ENCODE results near the gene FOXP1. TPM values are rescaled to one million over a fixed set of nuclear protein-coding genes. Genes with fewer than 3 reads are reported as not detected.

Gene FOXP1
- total RNA-seq, 1 experiment from 2014 or later = 334 TPM

- Histone ChIP-seq H3K9me3 (ENCODE audit: low read length) (no peaks in the 10 kb centered on the region), H2AFZ (ENCODE audit: low read length) (no peak overlapping the region), H3K4me1 (ENCODE audit: low read length) (peaks cover 32% of the 10 kb centered on the region), H4K20me1 (ENCODE audit: insufficient read depth, low read depth, low read length) (0 out of 2 replicates have a peak, but pooled peaks cover 4% of the 10 kb centered on the region), H3K4me3 (ENCODE audit: low read length) (no peak overlapping the region), H3K9me2 (replicated peaks; ENCODE audit: insufficient read depth, low read length) (no peaks in the 10 kb centered on the region), H3K27me3 (ENCODE audit: low read length) (no peaks in the 10 kb centered on the region), H3K27ac (ENCODE audit: low read length) (no peak overlapping the region), H3K9ac (ENCODE audit: low read length) (no peak overlapping the region), H3K36me3 (ENCODE audit: insufficient read depth, low read length) (peaks cover 10% of the 10 kb centered on the region; the same call in 1 of the 2 replicates), H3K4me2 (ENCODE audit: low read depth, low read length, poor library complexity, severe bottlenecking) (no peak overlapping the region), H3K79me2 (ENCODE audit: low read length) (peaks cover 96% of the 10 kb centered on the region)
- no peak for DNase-seq
Observed at GRCh38 chr3:71503525-71504249, 79.8 kb downstream of the FOXP1 start.

GRCh38 chr3:71502066-71502625, 81.4 kb downstream of the FOXP1 start:
- Histone ChIP-seq H2AFZ (ENCODE audit: low read length) (no peak overlapping the region), H3K36me3 (ENCODE audit: insufficient read depth, low read length) (peaks cover 10% of the 10 kb centered on the region; the same call in 1 of the 2 replicates), H3K27ac (ENCODE audit: low read length) (no peak overlapping the region), H4K20me1 (ENCODE audit: insufficient read depth, low read depth, low read length) (0 out of 2 replicates have a peak, but pooled peaks cover 4% of the 10 kb centered on the region), H3K4me1 (ENCODE audit: low read length) (peaks cover 44% of the 10 kb centered on the region), H3K79me2 (ENCODE audit: low read length) (peaks cover 98% of the 10 kb centered on the region), H3K4me3 (ENCODE audit: low read length) (no peak overlapping the region), H3K9ac (ENCODE audit: low read length) (no peak overlapping the region), H3K4me2 (ENCODE audit: low read depth, low read length, poor library complexity, severe bottlenecking) (no peak overlapping the region), H3K9me3 (ENCODE audit: low read length) (no peaks in the 10 kb centered on the region), H3K9me2 (replicated peaks; ENCODE audit: insufficient read depth, low read length) (no peaks in the 10 kb centered on the region), H3K27me3 (ENCODE audit: low read length) (no peaks in the 10 kb centered on the region)
- DNase-seq = no peak

DNA sequence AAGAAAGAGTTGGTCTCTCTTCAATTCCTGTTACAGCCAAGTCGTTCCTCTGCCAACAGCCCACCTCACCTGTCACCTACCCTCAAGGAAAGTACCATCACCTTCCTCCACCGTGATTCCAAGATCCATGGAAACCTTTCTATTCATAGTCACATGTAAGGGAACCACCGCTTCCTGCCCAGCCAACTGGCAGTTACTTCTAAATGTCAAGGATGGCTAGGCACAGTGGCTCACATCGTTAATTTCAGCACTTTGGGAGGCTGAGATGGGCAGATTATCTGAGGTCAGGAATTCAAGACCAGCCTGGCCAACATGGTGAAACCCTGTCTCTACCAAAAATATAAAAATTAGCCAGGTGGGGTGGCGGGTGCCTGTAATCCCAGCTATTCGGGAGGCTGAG, 82.8 kb downstream of the FOXP1 start:
- Histone ChIP-seq H3K27ac (ENCODE audit: low read length) (peak overlapping the region; percentile 22; the same call in 1 of the 2 replicates), H3K4me2 (ENCODE audit: low read depth, low read length, poor library complexity, severe bottlenecking) (no peak overlapping the region), H3K79me2 (ENCODE audit: low read length) (peaks cover 98% of the 10 kb centered on the region), H4K20me1 (ENCODE audit: insufficient read depth, low read depth, low read length) (no peaks in the 10 kb centered on the region), H3K9me3 (ENCODE audit: low read length) (no peaks in the 10 kb centered on the region), H2AFZ (ENCODE audit: low read length) (no peak overlapping the region), H3K9ac (ENCODE audit: low read length) (no peak overlapping the region), H3K27me3 (ENCODE audit: low read length) (no peaks in the 10 kb centered on the region), H3K9me2 (replicated peaks; ENCODE audit: insufficient read depth, low read length) (no peaks in the 10 kb centered on the region), H3K36me3 (ENCODE audit: insufficient read depth, low read length) (peaks cover 20% of the 10 kb centered on the region; the same call in 1 of the 2 replicates), H3K4me3 (ENCODE audit: low read length) (no peak overlapping the region), H3K4me1 (ENCODE audit: low read length) (peaks cover 52% of the 10 kb centered on the region)
- DNase-seq = no peak

- H3K27me3 ChIP-seq (ENCODE audit: low read length) = no peaks in the 10 kb centered on the region
- no peak overlapping the region for H2AFZ ChIP-seq (ENCODE audit: low read length)
- H3K4me3 ChIP-seq (ENCODE audit: low read length) = no peak overlapping the region
- peaks cover 100% of the 10 kb centered on the region for H3K79me2 ChIP-seq (ENCODE audit: low read length)
- peaks cover 33% of the 10 kb centered on the region for H3K36me3 ChIP-seq (ENCODE audit: insufficient read depth, low read length)
- no peak overlapping the region for H3K4me2 ChIP-seq (ENCODE audit: low read depth, low read length, poor library complexity, severe bottlenecking)
- no peaks in the 10 kb centered on the region for H3K9me3 ChIP-seq (ENCODE audit: low read length)
- peaks cover 62% of the 10 kb centered on the region for H3K4me1 ChIP-seq (ENCODE audit: low read length)
- no peak overlapping the region for H3K9ac ChIP-seq (ENCODE audit: low read length)
- DNase-seq = no peak
- no peak overlapping the region for H3K27ac ChIP-seq (ENCODE audit: low read length)
- H3K9me2 ChIP-seq (replicated peaks; ENCODE audit: insufficient read depth, low read length) = no peaks in the 10 kb centered on the region
- H4K20me1 ChIP-seq (ENCODE audit: insufficient read depth, low read depth, low read length) = no peaks in the 10 kb centered on the region
Observed at GRCh38 chr3:71499227-71499876, 84.2 kb downstream of the FOXP1 start.

DNA sequence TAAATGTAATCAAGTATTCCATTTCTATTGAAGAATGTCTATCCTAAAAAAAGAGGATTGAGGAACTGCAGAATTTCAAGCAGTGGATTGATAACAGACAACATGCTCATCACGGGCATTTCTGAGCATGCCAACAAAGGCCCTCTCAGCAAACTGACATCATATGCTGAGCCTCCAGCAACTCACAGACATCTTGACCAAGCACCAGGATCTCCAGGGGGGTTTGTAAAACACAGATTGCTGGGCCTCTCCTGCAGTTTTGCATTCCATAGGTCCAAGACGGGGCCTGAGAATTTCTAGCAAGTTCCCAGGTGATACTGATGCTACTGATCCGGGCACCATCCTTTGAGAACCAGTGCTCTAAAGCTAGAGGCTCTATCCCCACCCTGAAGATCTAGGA, 85.0 kb downstream of the FOXP1 start:
- no peak for DNase-seq
- H3K9ac ChIP-seq (ENCODE audit: low read length) = no peak overlapping the region
- peaks cover 36% of the 10 kb centered on the region for H3K36me3 ChIP-seq (ENCODE audit: insufficient read depth, low read length)
- no peaks in the 10 kb centered on the region for H3K27me3 ChIP-seq (ENCODE audit: low read length)
- H3K27ac ChIP-seq (ENCODE audit: low read length) = no peak overlapping the region
- H3K4me3 ChIP-seq (ENCODE audit: low read length) = no peak overlapping the region
- H3K4me2 ChIP-seq (ENCODE audit: low read depth, low read length, poor library complexity, severe bottlenecking) = no peak overlapping the region
- peaks cover 98% of the 10 kb centered on the region for H3K79me2 ChIP-seq (ENCODE audit: low read length)
- no peaks in the 10 kb centered on the region for H3K9me3 ChIP-seq (ENCODE audit: low read length)
- no peak overlapping the region for H2AFZ ChIP-seq (ENCODE audit: low read length)
- H4K20me1 ChIP-seq (ENCODE audit: insufficient read depth, low read depth, low read length) = no peaks in the 10 kb centered on the region
- H3K9me2 ChIP-seq (replicated peaks; ENCODE audit: insufficient read depth, low read length) = no peaks in the 10 kb centered on the region
- H3K4me1 ChIP-seq (ENCODE audit: low read length) = peaks cover 64% of the 10 kb centered on the region

- DNase-seq = no peak
- Histone ChIP-seq H3K36me3 (ENCODE audit: insufficient read depth, low read length) (peaks cover 42% of the 10 kb centered on the region), H2AFZ (ENCODE audit: low read length) (no peak overlapping the region), H3K27ac (ENCODE audit: low read length) (peak overlapping the region; percentile 47), H3K9ac (ENCODE audit: low read length) (no peak overlapping the region), H3K79me2 (ENCODE audit: low read length) (peaks cover 98% of the 10 kb centered on the region), H3K9me2 (replicated peaks; ENCODE audit: insufficient read depth, low read length) (no peaks in the 10 kb centered on the region), H3K4me3 (ENCODE audit: low read length) (no peak overlapping the region), H3K27me3 (ENCODE audit: low read length) (no peaks in the 10 kb centered on the region), H3K4me1 (ENCODE audit: low read length) (peaks cover 64% of the 10 kb centered on the region), H3K4me2 (ENCODE audit: low read depth, low read length, poor library complexity, severe bottlenecking) (no peak overlapping the region), H3K9me3 (ENCODE audit: low read length) (no peaks in the 10 kb centered on the region), H4K20me1 (ENCODE audit: insufficient read depth, low read depth, low read length) (no peaks in the 10 kb centered on the region)
Observed at GRCh38 chr3:71497971-71498444, 85.5 kb downstream of the FOXP1 start.

DNA sequence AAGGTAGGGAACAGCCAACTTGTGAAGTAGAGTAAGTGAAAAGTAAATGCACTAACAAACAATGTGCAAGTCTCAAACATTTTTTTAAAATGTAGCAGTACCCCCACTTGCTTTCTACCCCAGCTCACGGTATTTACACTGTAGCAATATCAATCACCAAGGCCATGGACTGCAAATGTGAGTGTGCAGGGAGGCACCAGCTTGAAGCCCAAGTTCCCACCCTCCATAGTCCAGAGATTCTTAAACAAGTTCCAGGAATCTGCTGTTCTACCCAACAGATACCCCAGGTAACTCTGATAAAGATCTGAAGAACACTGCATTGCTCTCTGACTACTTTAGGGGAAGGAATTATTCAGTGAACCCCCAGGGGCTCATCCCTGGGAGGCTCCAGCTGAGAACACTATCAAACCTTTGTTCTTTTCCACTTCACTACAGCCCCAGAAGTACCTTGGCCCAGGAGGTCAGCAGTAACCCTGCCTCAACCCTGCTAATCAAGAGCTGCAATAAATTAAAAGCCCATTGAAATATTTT, 86.1 kb downstream of the FOXP1 start:
- H3K9ac ChIP-seq (ENCODE audit: low read length) = 0 out of 2 replicates have a peak overlapping the region, but pooled peaks have one; percentile 5
- peak overlapping the region; percentile 47 for H3K27ac ChIP-seq (ENCODE audit: low read length)
- no peak overlapping the region for H2AFZ ChIP-seq (ENCODE audit: low read length)
- H3K4me1 ChIP-seq (ENCODE audit: low read length) = peaks cover 64% of the 10 kb centered on the region
- H3K9me3 ChIP-seq (ENCODE audit: low read length) = no peaks in the 10 kb centered on the region
- peaks cover 47% of the 10 kb centered on the region for H3K36me3 ChIP-seq (ENCODE audit: insufficient read depth, low read length)
- no peak overlapping the region for H3K4me3 ChIP-seq (ENCODE audit: low read length)
- H3K79me2 ChIP-seq (ENCODE audit: low read length) = peaks cover 98% of the 10 kb centered on the region
- no peaks in the 10 kb centered on the region for H3K9me2 ChIP-seq (replicated peaks; ENCODE audit: insufficient read depth, low read length)
- no peak for DNase-seq
- H3K27me3 ChIP-seq (ENCODE audit: low read length) = no peaks in the 10 kb centered on the region
- no peak overlapping the region for H3K4me2 ChIP-seq (ENCODE audit: low read depth, low read length, poor library complexity, severe bottlenecking)
- H4K20me1 ChIP-seq (ENCODE audit: insufficient read depth, low read depth, low read length) = no peaks in the 10 kb centered on the region
